HepG2 (cell line): ENCODE measurements around the gene ZNF511. TPM values are rescaled to one million over a fixed set of nuclear protein-coding genes. Genes with fewer than 3 reads are reported as not detected.
A peak's percentile ranks its signal among the peaks of the same experiment; 100 is the strongest.

Source experiments
- ATAC-seq: fragments of 200-7000 bp; cut with Tn5 transposase; 3 replicates; pipeline ENCODE4 v1.9.1; 2020; ENCODE audit warnings: mild to moderate bottlenecking, moderate library complexity
- BruUV-seq: library from RNA; stranded (reverse); fragments of 400-500 nt; replicated peaks from 2 replicates; lab custom pipeline; 2021; lab: Mats Ljungman, UMichigan
- CTCF ChIA-PET: fragments of 300-600 bp; formaldehyde crosslinking; extraction: SDS; loops from one replicate; lab custom pipeline; 2021; ENCODE audit warnings: low total read pairs, inconsistent platforms, low intra/inter-chr PET ratio; lab: Yijun Ruan, JAX
- POLR2A ChIA-PET: fragments of 350-600 bp; sonication (Branson Sonifier 250); formaldehyde crosslinking; loops from one replicate; lab custom pipeline; 2020; ENCODE audit warnings: antibody characterized with exemption, inconsistent platforms; lab: Yijun Ruan, JAX
- DNase-seq: peaks from one replicate; pipeline ENCODE4 v3.0.0-alpha.2; 2015; ENCODE audit warnings: low spot score
- FAIRE-seq: peaks from 3 replicates; lab custom pipeline; 2011; peaks lifted over from hg19 to GRCh38; lab: Jason Lieb, UNC
- H2AFZ ChIP-seq: one replicate; pipeline ENCODE4 v1.6.1; 2011; ENCODE audit warnings: low read length, inconsistent platforms
- H3K27ac ChIP-seq: fragments of 300-600 bp; 3 replicates; pipeline ENCODE4 v1.8.0; 2011; ENCODE audit warnings: mixed run types, mild to moderate bottlenecking, mixed read lengths, low read length, inconsistent platforms; ENCODE audit not compliant: insufficient read depth; ENCODE audit errors: extremely low read length
- H3K27me3 ChIP-seq, 2 experiments: fragments of 200-600 bp in 1 of 2; 2 replicates in 1 of 2; 3 replicates in 1 of 2; pipeline versions ENCODE4 v1.6.0 to v1.8.0; 2011; ENCODE audit warnings: low read length in 2 of 2, mild to moderate bottlenecking in 2 of 2, moderate library complexity in 2 of 2, inconsistent platforms in 1 of 2; ENCODE audit not compliant: insufficient read depth in 2 of 2, control insufficient read depth in 1 of 2
- H3K36me3 ChIP-seq, 2 experiments: fragments of 200-600 bp in 1 of 2; replicated peaks in 1 of 2; 2 replicates in 1 of 2; 3 replicates in 1 of 2; pipeline versions ENCODE4 v1.5.1 to v1.8.0; 2011; ENCODE audit warnings: low read length in 2 of 2, inconsistent platforms in 1 of 2; ENCODE audit not compliant: insufficient read depth in 2 of 2, control insufficient read depth in 1 of 2
- H3K4me1 ChIP-seq: 2 replicates; pipeline ENCODE4 v1.5.1; 2012; ENCODE audit warnings: low read length, inconsistent platforms; ENCODE audit not compliant: insufficient read depth
- H3K4me2 ChIP-seq: 2 replicates; pipeline ENCODE4 v1.6.0; 2011; ENCODE audit warnings: low read depth, low read length, inconsistent platforms
- H3K4me3 ChIP-seq, 3 experiments: fragments of 200-600 bp in 1 of 3; sonication (generic), shearing (Covaris generic) in 1 of 3; replicated peaks in 1 of 3; 2 replicates each; pipeline ENCODE4 v1.5.1; 2011 to 2016; ENCODE audit warnings: low read length in 3 of 3, inconsistent platforms in 2 of 3, low read depth in 2 of 3, mild to moderate bottlenecking in 2 of 3, control low read depth in 1 of 3, mixed read lengths in 1 of 3; ENCODE audit not compliant: insufficient read depth in 1 of 3
- H3K79me2 ChIP-seq: one replicate; pipeline ENCODE4 v1.6.1; 2011; ENCODE audit warnings: low read length, inconsistent platforms; ENCODE audit not compliant: insufficient read depth
- H3K9ac ChIP-seq: 2 replicates; pipeline ENCODE4 v1.6.0; 2011; ENCODE audit warnings: mild to moderate bottlenecking, low read depth, low read length, inconsistent platforms; ENCODE audit not compliant: insufficient read depth
- H3K9me3 ChIP-seq: 2 replicates; pipeline ENCODE4 v1.5.1; 2012; ENCODE audit warnings: mild to moderate bottlenecking, low read length
- H4K20me1 ChIP-seq: 2 replicates; pipeline ENCODE4 v1.6.0; 2011; ENCODE audit warnings: inconsistent platforms, mild to moderate bottlenecking, low read length, moderate library complexity; ENCODE audit not compliant: insufficient read depth
- ARNT ChIP-seq: fragments of 450-650 bp; IDR thresholded peaks from 2 replicates; pipeline ENCODE4 v1.6.1; 2017
- CEBPG ChIP-seq: IDR thresholded peaks from 2 replicates; pipeline ENCODE4 v1.6.1; 2016
- FOSL1 ChIP-seq: sonication (generic); formaldehyde crosslinking; IDR thresholded peaks from 2 replicates; pipeline ENCODE4 v1.9.0; 2021; ENCODE audit warnings: missing genetic modification reagents, borderline replicate concordance
- HDAC6 ChIP-seq: fragments of 200-600 bp; sonication (generic); IDR thresholded peaks from 2 replicates; pipeline ENCODE4 v1.7.0; 2017; ENCODE audit warnings: mild to moderate bottlenecking, antibody characterized with exemption, low read length, low read depth
- HMG20A ChIP-seq: IDR thresholded peaks from 2 replicates; pipeline ENCODE4 v1.6.1; 2016; ENCODE audit warnings: borderline replicate concordance
- HMGA1 ChIP-seq: sonication (generic); formaldehyde crosslinking; conservative IDR thresholded peaks from 2 replicates; pipeline ENCODE4 v1.4.0; 2020; ENCODE audit warnings: missing genetic modification reagents
- KDM5B ChIP-seq: sonication (generic); formaldehyde crosslinking; IDR thresholded peaks from 2 replicates; pipeline ENCODE4 v1.4.0; 2020; ENCODE audit warnings: missing genetic modification reagents, mild to moderate bottlenecking, borderline replicate concordance
- MAFG ChIP-seq: sonication (generic); formaldehyde crosslinking; IDR thresholded peaks from 2 replicates; pipeline ENCODE4 v1.5.1; 2020; ENCODE audit warnings: mild to moderate bottlenecking, missing genetic modification reagents
- MTF2 ChIP-seq: sonication (generic); formaldehyde crosslinking; IDR thresholded peaks from 2 replicates; pipeline ENCODE4 v1.5.0; 2020; ENCODE audit warnings: missing genetic modification reagents, borderline replicate concordance
- NR2F1 ChIP-seq, 2 experiments: fragments of 450-650 bp in 1 of 2; formaldehyde crosslinking in 1 of 2; IDR thresholded peaks; 2 replicates each; pipeline versions ENCODE4 v1.5.0 to v1.6.1; 2016 to 2020; ENCODE audit warnings: mild to moderate bottlenecking in 1 of 2, missing compliant biosample characterization in 1 of 2, missing genetic modification reagents in 1 of 2, moderate library complexity in 1 of 2
- PREB ChIP-seq: sonication (generic); formaldehyde crosslinking; IDR thresholded peaks from 2 replicates; pipeline ENCODE4 v1.4.0; 2020; ENCODE audit warnings: missing genetic modification reagents
- RCOR2 ChIP-seq: IDR thresholded peaks from 2 replicates; pipeline ENCODE4 v1.6.1; 2016; ENCODE audit warnings: missing biosample characterization, missing genetic modification reagents
- SALL1 ChIP-seq: sonication (generic); formaldehyde crosslinking; IDR thresholded peaks from 2 replicates; pipeline ENCODE4 v1.8.0; 2022; ENCODE audit warnings: mild to moderate bottlenecking, missing genetic modification reagents
- SNAPC2 ChIP-seq: sonication (generic); formaldehyde crosslinking; IDR thresholded peaks from 2 replicates; pipeline ENCODE4 v1.8.1; 2022; ENCODE audit warnings: mild to moderate bottlenecking, missing genetic modification reagents
- SOX6 ChIP-seq, 2 experiments: fragments of 450-650 bp in 1 of 2; sonication (generic) in 1 of 2; formaldehyde crosslinking in 1 of 2; IDR thresholded peaks; 2 replicates each; pipeline versions ENCODE4 v1.4.0 to v1.6.1; 2017 to 2020; ENCODE audit warnings: antibody characterized with exemption in 1 of 2, mild to moderate bottlenecking in 1 of 2, missing genetic modification reagents in 1 of 2
- SPEN ChIP-seq: sonication (generic); formaldehyde crosslinking; IDR thresholded peaks from 2 replicates; pipeline ENCODE4 v1.5.1; 2020; ENCODE audit warnings: low read depth, mild to moderate bottlenecking, missing genetic modification reagents
- TP53 ChIP-seq: sonication (generic); formaldehyde crosslinking; conservative IDR thresholded peaks from 2 replicates; pipeline ENCODE4 v1.4.0; 2020; ENCODE audit warnings: missing genetic modification reagents
- WIZ ChIP-seq: sonication (generic); formaldehyde crosslinking; IDR thresholded peaks from 2 replicates; pipeline ENCODE4 v1.5.1; 2020; ENCODE audit warnings: mild to moderate bottlenecking, missing genetic modification reagents
- YEATS2 ChIP-seq: sonication (generic); formaldehyde crosslinking; IDR thresholded peaks from 2 replicates; pipeline ENCODE4 v1.4.0; 2020; ENCODE audit warnings: missing genetic modification reagents, borderline replicate concordance
- ZBTB14 ChIP-seq: sonication (generic); formaldehyde crosslinking; IDR thresholded peaks from 2 replicates; pipeline ENCODE4 v1.4.0; 2020; ENCODE audit warnings: missing genetic modification reagents
- ZNF205 ChIP-seq: IDR thresholded peaks from 2 replicates; pipeline ENCODE4 v1.6.1; 2018; ENCODE audit warnings: missing biosample characterization, missing genetic modification reagents
- ZNF263 ChIP-seq: sonication (generic); formaldehyde crosslinking; IDR thresholded peaks from 2 replicates; pipeline ENCODE4 v1.4.0; 2020; ENCODE audit warnings: missing genetic modification reagents
- ZNF274 ChIP-seq: sonication (generic); formaldehyde crosslinking; IDR thresholded peaks from 2 replicates; pipeline ENCODE4 v1.5.1; 2020; ENCODE audit warnings: mild to moderate bottlenecking, missing genetic modification reagents
- WGBS: methylation state at CpG from one replicate; pipeline ENCODE4 v1.1.6; 2017; ENCODE audit warnings: low lambda C conversion rate; 5-methylcytosine and 5-hydroxymethylcytosine counted together
- in situ Hi-C: cut with HindIII; loops from 2 replicates; pipeline ENCODE4 v1.10.0; 2017; ENCODE audit warnings: low pct_unique_long_range_greater_than_20kb; ENCODE audit not compliant: extremely low pct_ligation_motif_present
- intact Hi-C: fragments of 100-400 bp; cut with micrococcal nuclease; formaldehyde crosslinking; loops from one replicate; pipeline ENCODE4 v1.10.0; 2022; ENCODE audit not compliant: unreplicated experiment
- polyA plus RNA-seq, 8 experiments: library from polyadenylated mRNA; depleted of rRNA in 3 of 8; stranded (reverse) in 7 of 8; unstranded in 1 of 8; fragments of >200 nt; fragmentation: Illumina TruSeq in 4 of 8; extraction: Trizol in 4 of 8; gene quantifications; 2 replicates each; pipeline versions ENCODE4 v1.2.1 to v1.2.3, GENCODE V29; 2011 to 2016; ENCODE audit warnings: low read depth in 4 of 8, missing spikeins in 1 of 8, mixed read lengths in 1 of 8; ENCODE audit not compliant: insufficient read depth in 1 of 8
- total RNA-seq, 5 experiments: library from RNA; depleted of rRNA; stranded (reverse); fragments of >200 nt; fragmentation: Illumina TruSeq; extraction: Trizol; gene quantifications; 2 replicates each; pipeline ENCODE4 v1.2.3, GENCODE V29; 2016; ENCODE audit warnings: low read depth in 1 of 5

Gene ZNF511
- total and polyA plus RNA-seq, 2 of the 13 experiments (the other 11 are each of a cell fraction or from before 2014, with no cell fraction given), result 35.6 to 66.4 TPM

GRCh38 chr10:133336577-133337369 lies 28.1 kb downstream of the ZNF511 start, which contains the start of gene CALY:
Gene CALY (minus strand): TSS chr10:133336896. CDS start chr10:133328989, 7,907 bp downstream.
- intact Hi-C loops, result no loop called here
- no peaks in the 10 kb centered on the region for H3K79me2 ChIP-seq
- peak within 1 kb of the TSS; percentile 64; the same call in 1 of the 2 replicates for H3K4me2 ChIP-seq
- no peaks in the 10 kb centered on the region for H3K36me3 ChIP-seq
- in situ Hi-C loops, result no loop called here
- WGBS, result 32% methylated on average over 5 of the region's 63 CpGs
- no peak for FAIRE-seq
- peak within 1 kb of the TSS in 1 of 3 experiments; percentile 72; a peak in 1 of 6 replicates for H3K4me3 ChIP-seq
- no peak for DNase-seq
- H4K20me1 ChIP-seq, result no peaks in the 10 kb centered on the region
- H3K9ac ChIP-seq, result no peak within 1 kb of the TSS
- H2AFZ ChIP-seq, result no peak within 1 kb of the TSS
- ChIA-PET CTCF (no interaction called here), POLR2A (interaction anchor here (0.9 to 2.2 kb wide), 2 partner anchors 11 to 12 kb away, joined by 5 to 8 read pairs; partner anchors contain the start of gene PRAP1)
- H3K9me3 ChIP-seq, result no peaks in the 10 kb centered on the region
- H3K4me1 ChIP-seq, result peaks cover 21% of the 10 kb centered on the region
- no TSS peak for BruUV-seq
- peaks cover 6 to 58% of the 10 kb centered on the region in 2 experiments; a peak in 4 of 5 replicates for H3K27me3 ChIP-seq
- peak; percentile 33 for ATAC-seq
- no peak within 1 kb of the TSS for H3K27ac ChIP-seq
- no peak for TF ChIP-seq ZBTB14 (CRISPR knock-in tag)
- TF ChIP-seq SPEN (CRISPR knock-in tag), result 0 out of 2 replicates have a peak, but pooled peaks have one; percentile 26
- no peak for TF ChIP-seq YEATS2
- no peak for TF ChIP-seq PREB (CRISPR knock-in tag)
- TF ChIP-seq WIZ (CRISPR knock-in tag), result no peak
- no peak for TF ChIP-seq HDAC6
- no peak for TF ChIP-seq ZNF263 (CRISPR knock-in tag)
- no peak for TF ChIP-seq FOSL1 (CRISPR knock-in tag)
- TF ChIP-seq MAFG (CRISPR knock-in tag), result no peak
- TF ChIP-seq SNAPC2, result no peak
- TF ChIP-seq TP53 (CRISPR knock-in tag), result no peak
- no peak for TF ChIP-seq ZNF274
- TF ChIP-seq KDM5B (CRISPR knock-in tag), result 0 out of 2 replicates have a peak, but pooled peaks have one; percentile 16
- TF ChIP-seq SALL1, result no peak
- TF ChIP-seq ARNT, result no peak
- no peak for TF ChIP-seq HMGA1 (CRISPR knock-in tag)
- TF ChIP-seq CEBPG (CRISPR knock-in tag), result no peak
- TF ChIP-seq NR2F1 (CRISPR knock-in tag; IDR thresholded peaks at IDR 0.05), result no peak
- TF ChIP-seq ZNF205, result no peak
- TF ChIP-seq MTF2 (CRISPR knock-in tag), result 0 out of 2 replicates have a peak, but pooled peaks have one; percentile 37
- no peak for TF ChIP-seq RCOR2 (CRISPR knock-in tag)
- no peak for TF ChIP-seq HMG20A (CRISPR knock-in tag)
- no peak for TF ChIP-seq SOX6 (IDR thresholded peaks at IDR 0.05)
- TF ChIP-seq SOX6 (CRISPR knock-in tag; IDR thresholded peaks at IDR 0.05), result no peak
